Trophoblast cell (in vitro differentiated cells and primary cell): ENCODE results near the gene ZNF592.

Source experiments
- DNase-seq, 2 donors: peaks; one replicate each; pipeline ENCODE4 v3.0.0-alpha.2; 2016
- H2AFZ ChIP-seq: 2 replicates; pipeline ENCODE4 v1.6.1; 2013; ENCODE audit warnings: low read length, moderate library complexity, mild to moderate bottlenecking; ENCODE audit not compliant: insufficient read depth, poor library complexity
- H2AK5ac ChIP-seq: 2 replicates; pipeline ENCODE4 v1.6.1; 2013; ENCODE audit warnings: mild to moderate bottlenecking, low read length
- H2BK120ac ChIP-seq: 2 replicates; pipeline ENCODE4 v1.6.1; 2013; ENCODE audit warnings: low read length, mild to moderate bottlenecking, moderate library complexity; ENCODE audit not compliant: insufficient read depth, poor library complexity
- H2BK12ac ChIP-seq: 2 replicates; pipeline ENCODE4 v1.6.1; 2013; ENCODE audit warnings: mild to moderate bottlenecking, low read length, moderate library complexity
- H2BK5ac ChIP-seq: 2 replicates; pipeline ENCODE4 v1.6.1; 2013; ENCODE audit warnings: low read length, low read depth, moderate library complexity, mild to moderate bottlenecking; ENCODE audit not compliant: poor library complexity
- H3K14ac ChIP-seq: 2 replicates; pipeline ENCODE4 v1.6.1; 2013; ENCODE audit warnings: mild to moderate bottlenecking, low read length
- H3K18ac ChIP-seq: 2 replicates; pipeline ENCODE4 v1.6.1; 2013; ENCODE audit warnings: mild to moderate bottlenecking, low read length
- H3K23ac ChIP-seq: 2 replicates; pipeline ENCODE4 v1.6.1; 2013; ENCODE audit warnings: low read length
- H3K27ac ChIP-seq: 2 replicates; pipeline ENCODE4 v1.5.1; 2013; ENCODE audit warnings: low read depth, mild to moderate bottlenecking, inconsistent platforms, low read length, moderate library complexity
- H3K27me3 ChIP-seq: 2 replicates; pipeline ENCODE4 v1.6.1; 2013; ENCODE audit warnings: inconsistent platforms, mild to moderate bottlenecking, low read length, moderate library complexity; ENCODE audit not compliant: insufficient read depth
- H3K36me3 ChIP-seq, 2 experiments: 1 replicate in 1 of 2; 2 replicates in 1 of 2; pipeline ENCODE4 v1.6.1; 2013; ENCODE audit warnings: low read length in 2 of 2, mild to moderate bottlenecking in 2 of 2, moderate library complexity in 1 of 2; ENCODE audit not compliant: insufficient read depth in 2 of 2, control insufficient read depth in 1 of 2
- H3K4ac ChIP-seq: 2 replicates; pipeline ENCODE4 v1.6.1; 2013; ENCODE audit warnings: low read depth, mild to moderate bottlenecking, low read length, moderate library complexity
- H3K4me1 ChIP-seq, 2 experiments: 1 replicate in 1 of 2; 2 replicates in 1 of 2; pipeline ENCODE4 v1.6.1; 2013; ENCODE audit warnings: low read length in 2 of 2, mild to moderate bottlenecking in 2 of 2, moderate library complexity in 1 of 2; ENCODE audit not compliant: insufficient read depth in 2 of 2, control insufficient read depth in 1 of 2
- H3K4me2 ChIP-seq: 2 replicates; pipeline ENCODE4 v1.6.1; 2013; ENCODE audit warnings: inconsistent platforms, mild to moderate bottlenecking, low read length, moderate library complexity
- H3K4me3 ChIP-seq: 2 replicates; pipeline ENCODE4 v1.5.1; 2013; ENCODE audit warnings: mild to moderate bottlenecking, low read depth, low read length, inconsistent platforms
- H3K79me1 ChIP-seq: one replicate; pipeline ENCODE4 v1.6.1; 2013; ENCODE audit warnings: low read length
- H3K79me2 ChIP-seq: 2 replicates; pipeline ENCODE4 v1.6.1; 2013; ENCODE audit warnings: low read length, mild to moderate bottlenecking; ENCODE audit not compliant: control insufficient read depth, insufficient read depth, poor library complexity
- H3K9ac ChIP-seq: 2 replicates; pipeline ENCODE4 v1.6.1; 2013; ENCODE audit warnings: mild to moderate bottlenecking, low read length
- H3K9me3 ChIP-seq: 2 replicates; pipeline ENCODE4 v1.6.1; 2013; ENCODE audit warnings: low read depth, mild to moderate bottlenecking, control low read depth, inconsistent platforms, low read length; ENCODE audit not compliant: insufficient read depth
- H4K12ac ChIP-seq: 2 replicates; pipeline ENCODE4 v1.6.1; 2013; ENCODE audit warnings: low read depth, mild to moderate bottlenecking, low read length, moderate library complexity
- H4K8ac ChIP-seq: 2 replicates; pipeline ENCODE4 v1.6.1; 2013; ENCODE audit warnings: low read depth, mild to moderate bottlenecking, low read length, moderate library complexity
- H4K91ac ChIP-seq: one replicate; pipeline ENCODE4 v1.6.1; 2013; ENCODE audit warnings: low read depth, mild to moderate bottlenecking, low read length, moderate library complexity
- WGBS: extraction: QIAGEN DNeasy Blood & Tissue Kit; methylation state at CpG from one replicate; pipeline ENCODE4 v1.1.7; 2013; ENCODE audit warnings: missing lambda C conversion rate; ENCODE audit not compliant: insufficient read length, insufficient coverage; ENCODE audit errors: extremely low coverage; 5-methylcytosine and 5-hydroxymethylcytosine counted together

ZNF592 gene

GRCh38 chr15:84812842-84813241, 64.5 kb downstream of the ZNF592 start:
- H3K23ac ChIP-seq = no peak overlapping the region
- no peak overlapping the region for H4K91ac ChIP-seq
- H2BK120ac ChIP-seq = no peak overlapping the region
- H3K4me1 ChIP-seq = peaks cover 12 to 14% of the 10 kb centered on the region in 2 experiments
- H4K12ac ChIP-seq = no peak overlapping the region
- no peak overlapping the region for H3K4me2 ChIP-seq
- H3K4ac ChIP-seq = no peak overlapping the region
- H2BK5ac ChIP-seq = no peak overlapping the region
- H2AFZ ChIP-seq = no peak overlapping the region
- WGBS = no CpG with 5 or more reads among the region's 2 CpGs
- no peak overlapping the region for H2BK12ac ChIP-seq
- H3K79me2 ChIP-seq = peaks cover 5% of the 10 kb centered on the region
- peaks cover 12% of the 10 kb centered on the region for H3K79me1 ChIP-seq
- no peak for DNase-seq
- H3K9me3 ChIP-seq = no peaks in the 10 kb centered on the region
- no peak overlapping the region for H3K27ac ChIP-seq
- H3K18ac ChIP-seq = no peak overlapping the region
- H2AK5ac ChIP-seq = no peak overlapping the region
- peaks cover 0 to 2% of the 10 kb centered on the region in 2 experiments for H3K36me3 ChIP-seq
- H3K14ac ChIP-seq = no peak overlapping the region
- H4K8ac ChIP-seq = no peak overlapping the region
- H3K4me3 ChIP-seq = no peak overlapping the region
- no peaks in the 10 kb centered on the region for H3K27me3 ChIP-seq
- H3K9ac ChIP-seq = no peak overlapping the region

GRCh38 chr15:84813435-84813834, 65.0 kb downstream of the ZNF592 start:
- Histone ChIP-seq H2AFZ (no peak overlapping the region), H3K9me3 (no peaks in the 10 kb centered on the region), H2BK5ac (no peak overlapping the region), H3K79me1 (peaks cover 18% of the 10 kb centered on the region), H3K27me3 (no peaks in the 10 kb centered on the region), H3K4me1 (peaks cover 16 to 19% of the 10 kb centered on the region in 2 experiments), H4K91ac (no peak overlapping the region), H3K4ac (no peak overlapping the region), H4K12ac (no peak overlapping the region), H3K9ac (no peak overlapping the region), H3K4me2 (no peak overlapping the region), H3K27ac (no peak overlapping the region), H4K8ac (no peak overlapping the region), H2AK5ac (no peak overlapping the region), H2BK12ac (no peak overlapping the region), H3K4me3 (no peak overlapping the region), H2BK120ac (no peak overlapping the region), H3K79me2 (peaks cover 5% of the 10 kb centered on the region), H3K14ac (no peak overlapping the region), H3K23ac (no peak overlapping the region), H3K18ac (no peak overlapping the region), H3K36me3 (peaks cover 0 to 2% of the 10 kb centered on the region in 2 experiments)
- no CpG with 5 or more reads among the region's 1 CpG for WGBS
- no peak for DNase-seq

- Histone ChIP-seq H3K18ac (no peak overlapping the region), H3K27ac (no peak overlapping the region), H3K79me1 (peaks cover 20% of the 10 kb centered on the region), H4K12ac (no peak overlapping the region), H3K14ac (no peak overlapping the region), H4K8ac (no peak overlapping the region), H2BK120ac (no peak overlapping the region), H3K79me2 (peaks cover 5% of the 10 kb centered on the region), H3K9ac (no peak overlapping the region), H3K23ac (no peak overlapping the region), H3K27me3 (no peaks in the 10 kb centered on the region), H3K36me3 (peaks cover 0 to 2% of the 10 kb centered on the region in 2 experiments), H2BK5ac (no peak overlapping the region), H3K4me1 (peaks cover 21 to 24% of the 10 kb centered on the region in 2 experiments), H2AFZ (no peak overlapping the region), H3K4me3 (no peak overlapping the region), H2BK12ac (no peak overlapping the region), H2AK5ac (no peak overlapping the region), H3K4me2 (no peak overlapping the region), H4K91ac (no peak overlapping the region), H3K4ac (no peak overlapping the region), H3K9me3 (no peaks in the 10 kb centered on the region)
- WGBS = no CpG with 5 or more reads among the region's 1 CpG
- DNase-seq = no peak
Measured at GRCh38 chr15:84813931-84814330, 65.5 kb downstream of the ZNF592 start.

- no peaks in the 10 kb centered on the region for H3K27me3 ChIP-seq
- H2BK12ac ChIP-seq = no peak overlapping the region
- H3K36me3 ChIP-seq = peaks cover 0 to 2% of the 10 kb centered on the region in 2 experiments
- H2AK5ac ChIP-seq = no peak overlapping the region
- no peak overlapping the region for H3K23ac ChIP-seq
- no peak overlapping the region for H3K4ac ChIP-seq
- H3K9ac ChIP-seq = no peak overlapping the region
- H3K79me2 ChIP-seq = peaks cover 10% of the 10 kb centered on the region
- H4K8ac ChIP-seq = no peak overlapping the region
- H3K4me1 ChIP-seq = peaks cover 31 to 34% of the 10 kb centered on the region in 2 experiments
- H2BK5ac ChIP-seq = no peak overlapping the region
- peaks cover 28% of the 10 kb centered on the region for H3K79me1 ChIP-seq
- no peak overlapping the region for H3K27ac ChIP-seq
- H4K12ac ChIP-seq = no peak overlapping the region
- no peak overlapping the region for H3K14ac ChIP-seq
- H3K4me2 ChIP-seq = no peak overlapping the region
- no peak for DNase-seq
- H4K91ac ChIP-seq = no peak overlapping the region
- no peak overlapping the region for H3K4me3 ChIP-seq
- WGBS = no CpG with 5 or more reads among the region's 10 CpGs
- H3K18ac ChIP-seq = no peak overlapping the region
- no peak overlapping the region for H2AFZ ChIP-seq
- no peak overlapping the region for H2BK120ac ChIP-seq
- H3K9me3 ChIP-seq = no peaks in the 10 kb centered on the region
Measured at GRCh38 chr15:84814916-84815315, 66.5 kb downstream of the ZNF592 start.
